SK-N-MC (cell line): ENCODE measurements around the gene ZNF618.

Experiments used
- EZH2 ChIP-seq: fragments of 200-600 bp; sonication (generic); IDR thresholded peaks from one replicate; pipeline ENCODE4 v1.6.1; 2017; ENCODE audit warnings: antibody characterized with exemption
- POLR2AphosphoS5 ChIP-seq: IDR thresholded peaks from 2 replicates; pipeline ENCODE4 v1.6.1; 2012; ENCODE audit warnings: mild to moderate bottlenecking, low read depth, low read length, borderline replicate concordance

DNA sequence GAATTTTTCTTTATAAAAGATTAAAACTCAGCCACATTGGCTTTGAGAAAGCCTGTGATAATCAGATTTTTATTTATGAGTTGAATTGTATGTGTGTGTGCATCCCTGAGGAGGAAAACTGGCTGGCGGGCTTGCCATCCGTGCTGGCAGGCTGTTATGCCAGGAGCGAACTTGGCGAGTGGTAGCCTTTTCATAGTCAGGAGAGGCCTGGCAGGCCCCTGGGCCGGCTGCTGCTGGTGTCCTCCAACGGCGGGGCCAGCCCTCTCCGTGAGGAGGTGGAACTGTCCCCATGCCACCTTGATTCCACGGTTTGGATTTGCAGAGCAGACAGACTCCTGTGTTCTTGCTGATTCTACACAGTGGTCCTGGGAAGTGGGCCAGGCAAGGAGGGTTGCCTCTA lies 43.3 kb downstream of the ZNF618 start:
- TF ChIP-seq POLR2AphosphoS5 (no peak), EZH2 (no peak)
